ENCODE measurements around the gene GLIS1.

GLIS1 gene

GRCh38 chr1:53520481-53520880 is 218.5 kb downstream of the GLIS1 start:
- no peak for DNase-seq

- DNase-seq = no peak
Measured at GRCh38 chr1:53519421-53519820, 219.5 kb downstream of the GLIS1 start.

GRCh38 chr1:53518775-53519174 is 220.2 kb downstream of the GLIS1 start:
- DNase-seq = no peak

- DNase-seq = no peak
Measured at GRCh38 chr1:53517821-53518352, 221.1 kb downstream of the GLIS1 start.

- no peak for DNase-seq
Measured at GRCh38 chr1:53517109-53517508, 221.9 kb downstream of the GLIS1 start.

GRCh38 chr1:53516181-53516580 is 222.8 kb downstream of the GLIS1 start:
- DNase-seq = no peak

- no peak for DNase-seq
Measured at GRCh38 chr1:53514436-53514835, 224.5 kb downstream of the GLIS1 start.

GRCh38 chr1:53513846-53514245 is 225.1 kb downstream of the GLIS1 start:
- no peak for DNase-seq

- DNase-seq = no peak
Measured at GRCh38 chr1:53512807-53513755, 225.9 kb downstream of the GLIS1 start.

- DNase-seq = no peak
Measured at GRCh38 chr1:53511933-53512806, 226.8 kb downstream of the GLIS1 start.

GRCh38 chr1:53511323-53511932 is 227.5 kb downstream of the GLIS1 start:
- no peak for DNase-seq

GRCh38 chr1:53510215-53510614 is 228.7 kb downstream of the GLIS1 start:
- no peak for DNase-seq

GRCh38 chr1:53509775-53510174 is 229.2 kb downstream of the GLIS1 start:
- DNase-seq = no peak

- DNase-seq = no peak
Measured at GRCh38 chr1:53508991-53509666, 229.8 kb downstream of the GLIS1 start.

- DNase-seq = no peak
Measured at GRCh38 chr1:53508056-53508990, 230.6 kb downstream of the GLIS1 start.

GRCh38 chr1:53507116-53507820 is 231.7 kb downstream of the GLIS1 start:
- no peak for DNase-seq

GRCh38 chr1:53506355-53507050 is 232.5 kb downstream of the GLIS1 start:
- DNase-seq = no peak

GRCh38 chr1:53505891-53506290 is 233.1 kb downstream of the GLIS1 start:
- no peak for DNase-seq

- DNase-seq = no peak
Measured at GRCh38 chr1:53505401-53505800, 233.6 kb downstream of the GLIS1 start.

- no peak for DNase-seq
Measured at GRCh38 chr1:53504901-53505300, 234.1 kb downstream of the GLIS1 start.

Data from activated CD4-positive, alpha-beta T cell treated with anti-CD3 and anti-CD28 coated beads, Interleukin-2, amount 50 U/mL, for 4 hours (primary cell).